ENCODE results near the gene KANTR.

Gene KANTR

GRCh38 chrX:53081925-53082772 is 11.8 kb upstream of the KANTR start, which contains the start of gene TSPYL2:
Gene TSPYL2, plus strand, starts transcription at chrX:53082367. Its CDS starts 132 bp downstream, at chrX:53082499.
- DNase-seq (ENCODE audit: low spot score), result peak; percentile 92

GRCh38 chrX:53082773-53083616 is 10.9 kb upstream of the KANTR start:
- DNase-seq (ENCODE audit: low spot score), result no peak

GRCh38 chrX:53084043-53084570 is 9.8 kb upstream of the KANTR start:
- DNase-seq (ENCODE audit: low spot score), result no peak

- no peak for DNase-seq (ENCODE audit: low spot score)
Measured at GRCh38 chrX:53084863-53085262, 9.1 kb upstream of the KANTR start.

GRCh38 chrX:53085661-53086229 is 8.2 kb upstream of the KANTR start:
- no peak for DNase-seq (ENCODE audit: low spot score)

- DNase-seq (ENCODE audit: low spot score), result no peak
Measured at GRCh38 chrX:53086464-53086863, 7.5 kb upstream of the KANTR start.

- no peak for DNase-seq (ENCODE audit: low spot score)
Measured at GRCh38 chrX:53087388-53087831, 6.5 kb upstream of the KANTR start.

GRCh38 chrX:53088136-53088974 is 5.6 kb upstream of the KANTR start:
- DNase-seq (ENCODE audit: low spot score), result peak; percentile 69

GRCh38 chrX:53089224-53089842 is 4.6 kb upstream of the KANTR start:
- peak; percentile 54 for DNase-seq (ENCODE audit: low spot score)

GRCh38 chrX:53089925-53090324 is 4.0 kb upstream of the KANTR start:
- DNase-seq (ENCODE audit: low spot score), result no peak

GRCh38 chrX:53091354-53091753 is 2.6 kb upstream of the KANTR start:
- no peak for DNase-seq (ENCODE audit: low spot score)

GRCh38 chrX:53093177-53093655 is 726 bp upstream of the KANTR start:
- DNase-seq (ENCODE audit: low spot score), result peak; percentile 72

- no peak for DNase-seq (ENCODE audit: low spot score)
Measured at GRCh38 chrX:53094582-53094905, 602 bp downstream of the KANTR start.

- DNase-seq (ENCODE audit: low spot score), result no peak
Measured at GRCh38 chrX:53095796-53096195, 1.9 kb downstream of the KANTR start.

GRCh38 chrX:53114864-53115549 is 21.1 kb downstream of the KANTR start:
- DNase-seq (ENCODE audit: low spot score), result no peak

GRCh38 chrX:53115550-53115874 is 21.6 kb downstream of the KANTR start:
- no peak for DNase-seq (ENCODE audit: low spot score)

- no peak for DNase-seq (ENCODE audit: low spot score)
Measured at GRCh38 chrX:53116101-53116500, 22.2 kb downstream of the KANTR start.

- no peak for DNase-seq (ENCODE audit: low spot score)
Measured at GRCh38 chrX:53122013-53122412, 28.1 kb downstream of the KANTR start.

GRCh38 chrX:53125506-53125905 is 31.6 kb downstream of the KANTR start:
- no peak for DNase-seq (ENCODE audit: low spot score)

- no peak for DNase-seq (ENCODE audit: low spot score)
Measured at GRCh38 chrX:53126377-53126776, 32.4 kb downstream of the KANTR start.

All from activated CD4-positive, alpha-beta T cell treated with anti-CD3 and anti-CD28 coated beads, Interleukin-2, Interleukin-4, amounts not matched to agents 100 ng/mL and 50 ng/mL, durations not matched to agents 16 hours and 8 hours (primary cell).